HepG2 (cell line): Measurements from ENCODE around the gene IRF2. TPM values are rescaled to one million over a fixed set of nuclear protein-coding genes. Genes with fewer than 3 reads are reported as not detected.

Experiments used
- ATF3 ChIP-seq: sonication (generic); formaldehyde crosslinking; IDR thresholded peaks from 2 replicates; pipeline ENCODE4 v1.4.0; 2020; ENCODE audit warnings: missing genetic modification reagents
- MLXIP ChIP-seq: sonication (generic); formaldehyde crosslinking; IDR thresholded peaks from 2 replicates; pipeline ENCODE4 v1.9.0; 2021; ENCODE audit warnings: missing genetic modification reagents, borderline replicate concordance
- NCOR1 ChIP-seq: fragments of 200-600 bp; sonication (generic); IDR thresholded peaks from 2 replicates; pipeline ENCODE4 v1.7.0; 2017; ENCODE audit warnings: antibody characterized with exemption, low read length, borderline replicate concordance
- PAWR ChIP-seq: sonication (generic); formaldehyde crosslinking; IDR thresholded peaks from 2 replicates; pipeline ENCODE4 v1.4.0; 2020; ENCODE audit warnings: missing genetic modification reagents, mild to moderate bottlenecking, borderline replicate concordance
- POLR2AphosphoS2 ChIP-seq: IDR thresholded peaks from 2 replicates; pipeline ENCODE4 v1.6.1; 2011; ENCODE audit warnings: low read depth, low read length, improper control_type of control experiment
- RFXANK ChIP-seq: IDR thresholded peaks from 2 replicates; pipeline ENCODE4 v1.6.1; 2016
- TARDBP ChIP-seq: sonication (generic); formaldehyde crosslinking; IDR thresholded peaks from 2 replicates; pipeline ENCODE4 v1.8.0; 2022; ENCODE audit warnings: mild to moderate bottlenecking, missing genetic modification reagents
- TBX2 ChIP-seq: sonication (generic); formaldehyde crosslinking; IDR thresholded peaks from 2 replicates; pipeline ENCODE4 v1.5.0; 2020; ENCODE audit warnings: missing genetic modification reagents, mild to moderate bottlenecking, borderline replicate concordance
- ZFP82 ChIP-seq: sonication (generic); formaldehyde crosslinking; IDR thresholded peaks from 2 replicates; pipeline ENCODE4 v1.5.1; 2020; ENCODE audit warnings: mild to moderate bottlenecking, missing genetic modification reagents, borderline replicate concordance
- ZNF235 ChIP-seq: sonication (generic); formaldehyde crosslinking; IDR thresholded peaks from 2 replicates; pipeline ENCODE4 v1.8.1; 2023; ENCODE audit warnings: mild to moderate bottlenecking, missing genetic modification reagents, borderline replicate concordance
- ZNF629 ChIP-seq: sonication (generic); formaldehyde crosslinking; conservative IDR thresholded peaks from 2 replicates; pipeline ENCODE4 v1.5.0; 2020; ENCODE audit warnings: missing genetic modification reagents
- ZNF781 ChIP-seq: sonication (generic); formaldehyde crosslinking; IDR thresholded peaks from 2 replicates; pipeline ENCODE4 v1.5.1; 2020; ENCODE audit warnings: borderline replicate concordance, mild to moderate bottlenecking, missing genetic modification reagents; ENCODE audit errors: not compliant biosample characterization
- polyA plus RNA-seq, 8 experiments: library from polyadenylated mRNA; depleted of rRNA in 3 of 8; stranded (reverse) in 7 of 8; unstranded in 1 of 8; fragments of >200 nt; fragmentation: Illumina TruSeq in 4 of 8; extraction: Trizol in 4 of 8; gene quantifications; 2 replicates each; pipeline versions ENCODE4 v1.2.1 to v1.2.3, GENCODE V29; 2011 to 2016; ENCODE audit warnings: low read depth in 4 of 8, missing spikeins in 1 of 8, mixed read lengths in 1 of 8; ENCODE audit not compliant: insufficient read depth in 1 of 8
- total RNA-seq, 5 experiments: library from RNA; depleted of rRNA; stranded (reverse); fragments of >200 nt; fragmentation: Illumina TruSeq; extraction: Trizol; gene quantifications; 2 replicates each; pipeline ENCODE4 v1.2.3, GENCODE V29; 2016; ENCODE audit warnings: low read depth in 1 of 5
- TF ChIP-seq, protein P1 (sequence below): sonication (generic); formaldehyde crosslinking; conservative IDR thresholded peaks from 2 replicates; pipeline ENCODE4 v1.5.0; 2020; ENCODE audit warnings: missing genetic modification reagents
- TF ChIP-seq, protein P2 (sequence below): sonication (generic); formaldehyde crosslinking; IDR thresholded peaks from 2 replicates; pipeline ENCODE4 v1.5.1; 2020; ENCODE audit warnings: mild to moderate bottlenecking, missing genetic modification reagents
- TF ChIP-seq, protein P3 (sequence below), 2 experiments: IDR thresholded peaks; 2 replicates each; pipeline ENCODE4 v1.6.1; 2011 to 2012; ENCODE audit warnings: low read length in 2 of 2, borderline replicate concordance in 1 of 2, low read depth in 1 of 2, mild to moderate bottlenecking in 1 of 2, moderate library complexity in 1 of 2

IRF2 gene
- total and polyA plus RNA-seq, 2 of the 13 experiments (the other 11 are each of a cell fraction or from before 2014, with no cell fraction given) = 15.5 to 28.8 TPM

GRCh38 chr4:184434021-184434420, 40.3 kb downstream of the IRF2 start (continued):
- TF ChIP-seq, protein P1, sequence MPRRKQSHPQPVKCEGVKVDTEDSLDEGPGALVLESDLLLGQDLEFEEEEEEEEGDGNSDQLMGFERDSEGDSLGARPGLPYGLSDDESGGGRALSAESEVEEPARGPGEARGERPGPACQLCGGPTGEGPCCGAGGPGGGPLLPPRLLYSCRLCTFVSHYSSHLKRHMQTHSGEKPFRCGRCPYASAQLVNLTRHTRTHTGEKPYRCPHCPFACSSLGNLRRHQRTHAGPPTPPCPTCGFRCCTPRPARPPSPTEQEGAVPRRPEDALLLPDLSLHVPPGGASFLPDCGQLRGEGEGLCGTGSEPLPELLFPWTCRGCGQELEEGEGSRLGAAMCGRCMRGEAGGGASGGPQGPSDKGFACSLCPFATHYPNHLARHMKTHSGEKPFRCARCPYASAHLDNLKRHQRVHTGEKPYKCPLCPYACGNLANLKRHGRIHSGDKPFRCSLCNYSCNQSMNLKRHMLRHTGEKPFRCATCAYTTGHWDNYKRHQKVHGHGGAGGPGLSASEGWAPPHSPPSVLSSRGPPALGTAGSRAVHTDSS (CRISPR knock-in tag) = no peak
- TF ChIP-seq, protein P2, sequence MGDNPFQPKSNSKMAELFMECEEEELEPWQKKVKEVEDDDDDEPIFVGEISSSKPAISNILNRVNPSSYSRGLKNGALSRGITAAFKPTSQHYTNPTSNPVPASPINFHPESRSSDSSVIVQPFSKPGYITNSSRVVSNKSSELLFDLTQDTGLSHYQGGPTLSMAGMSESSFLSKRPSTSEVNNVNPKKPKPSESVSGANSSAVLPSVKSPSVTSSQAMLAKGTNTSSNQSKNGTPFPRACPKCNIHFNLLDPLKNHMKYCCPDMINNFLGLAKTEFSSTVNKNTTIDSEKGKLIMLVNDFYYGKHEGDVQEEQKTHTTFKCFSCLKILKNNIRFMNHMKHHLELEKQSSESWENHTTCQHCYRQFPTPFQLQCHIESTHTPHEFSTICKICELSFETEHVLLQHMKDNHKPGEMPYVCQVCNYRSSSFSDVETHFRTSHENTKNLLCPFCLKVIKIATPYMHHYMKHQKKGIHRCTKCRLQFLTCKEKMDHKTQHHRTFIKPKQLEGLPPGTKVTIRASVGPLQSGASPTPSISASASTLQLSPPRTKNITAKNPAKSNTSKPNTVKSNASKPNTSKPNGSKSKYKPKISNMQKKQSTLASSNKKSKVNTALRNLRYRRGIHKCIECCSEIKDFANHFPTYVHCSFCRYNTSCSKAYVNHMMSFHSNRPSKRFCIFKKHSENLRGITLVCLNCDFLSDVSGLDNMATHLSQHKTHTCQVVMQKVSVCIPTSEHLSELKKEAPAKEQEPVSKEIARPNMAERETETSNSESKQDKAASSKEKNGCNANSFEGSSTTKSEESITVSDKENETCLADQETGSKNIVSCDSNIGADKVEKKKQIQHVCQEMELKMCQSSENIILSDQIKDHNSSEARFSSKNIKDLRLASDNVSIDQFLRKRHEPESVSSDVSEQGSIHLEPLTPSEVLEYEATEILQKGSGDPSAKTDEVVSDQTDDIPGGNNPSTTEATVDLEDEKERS (CRISPR knock-in tag) = peak; percentile 72; the same call in 1 of the 2 replicates
- TF ChIP-seq ZNF235 (CRISPR knock-in tag) (no peak), PAWR (CRISPR knock-in tag) (no peak), ATF3 (peak; percentile 28; the same call in 1 of the 2 replicates), RFXANK (no peak), ZFP82 (CRISPR knock-in tag) (no peak), TARDBP (CRISPR knock-in tag) (no peak), TBX2 (CRISPR knock-in tag) (peak; percentile 82), POLR2AphosphoS2 (no peak), ZNF781 (CRISPR knock-in tag) (no peak), ZNF629 (CRISPR knock-in tag) (no peak), MLXIP (CRISPR knock-in tag) (no peak), NCOR1 (no peak)
- TF ChIP-seq, protein P3, sequence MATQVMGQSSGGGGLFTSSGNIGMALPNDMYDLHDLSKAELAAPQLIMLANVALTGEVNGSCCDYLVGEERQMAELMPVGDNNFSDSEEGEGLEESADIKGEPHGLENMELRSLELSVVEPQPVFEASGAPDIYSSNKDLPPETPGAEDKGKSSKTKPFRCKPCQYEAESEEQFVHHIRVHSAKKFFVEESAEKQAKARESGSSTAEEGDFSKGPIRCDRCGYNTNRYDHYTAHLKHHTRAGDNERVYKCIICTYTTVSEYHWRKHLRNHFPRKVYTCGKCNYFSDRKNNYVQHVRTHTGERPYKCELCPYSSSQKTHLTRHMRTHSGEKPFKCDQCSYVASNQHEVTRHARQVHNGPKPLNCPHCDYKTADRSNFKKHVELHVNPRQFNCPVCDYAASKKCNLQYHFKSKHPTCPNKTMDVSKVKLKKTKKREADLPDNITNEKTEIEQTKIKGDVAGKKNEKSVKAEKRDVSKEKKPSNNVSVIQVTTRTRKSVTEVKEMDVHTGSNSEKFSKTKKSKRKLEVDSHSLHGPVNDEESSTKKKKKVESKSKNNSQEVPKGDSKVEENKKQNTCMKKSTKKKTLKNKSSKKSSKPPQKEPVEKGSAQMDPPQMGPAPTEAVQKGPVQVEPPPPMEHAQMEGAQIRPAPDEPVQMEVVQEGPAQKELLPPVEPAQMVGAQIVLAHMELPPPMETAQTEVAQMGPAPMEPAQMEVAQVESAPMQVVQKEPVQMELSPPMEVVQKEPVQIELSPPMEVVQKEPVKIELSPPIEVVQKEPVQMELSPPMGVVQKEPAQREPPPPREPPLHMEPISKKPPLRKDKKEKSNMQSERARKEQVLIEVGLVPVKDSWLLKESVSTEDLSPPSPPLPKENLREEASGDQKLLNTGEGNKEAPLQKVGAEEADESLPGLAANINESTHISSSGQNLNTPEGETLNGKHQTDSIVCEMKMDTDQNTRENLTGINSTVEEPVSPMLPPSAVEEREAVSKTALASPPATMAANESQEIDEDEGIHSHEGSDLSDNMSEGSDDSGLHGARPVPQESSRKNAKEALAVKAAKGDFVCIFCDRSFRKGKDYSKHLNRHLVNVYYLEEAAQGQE (IDR thresholded peaks at IDR 0.05; ENCODE audit: borderline replicate concordance in 1 of 2, low read depth in 1 of 2, low read length in 2 of 2) = no peak
